Skeletal muscle satellite cell (primary cell): ENCODE results near the gene CTIF.

Experiments
- H3K27me3 ChIP-seq: 2 replicates; pipeline ENCODE4 v1.7.0; 2013; ENCODE audit warnings: low read length; ENCODE audit not compliant: control insufficient read depth, insufficient read depth
- H3K36me3 ChIP-seq: 2 replicates; pipeline ENCODE4 v1.7.0; 2013; ENCODE audit warnings: mild to moderate bottlenecking, control low read depth, low read length; ENCODE audit not compliant: insufficient read depth
- H3K4me1 ChIP-seq: 2 replicates; pipeline ENCODE4 v1.7.0; 2013; ENCODE audit warnings: low read length; ENCODE audit not compliant: control insufficient read depth, insufficient read depth
- H3K4me2 ChIP-seq: 2 replicates; pipeline ENCODE4 v1.7.0; 2013; ENCODE audit warnings: mild to moderate bottlenecking, low read length
- H3K4me3 ChIP-seq: 2 replicates; pipeline ENCODE4 v1.7.0; 2013; ENCODE audit warnings: low read length
- H3K9ac ChIP-seq: 2 replicates; pipeline ENCODE4 v1.7.0; 2013; ENCODE audit warnings: mild to moderate bottlenecking, low read depth, low read length, moderate library complexity
- H3K9me3 ChIP-seq: replicated peaks from 2 replicates; pipeline ENCODE4 v1.7.0; 2013; ENCODE audit warnings: mild to moderate bottlenecking, control low read depth, low read length

Gene CTIF

GRCh38 chr18:48889115-48889941, 350.5 kb downstream of the CTIF start:
- no peak overlapping the region for H3K4me3 ChIP-seq
- H3K4me2 ChIP-seq, result no peak overlapping the region
- H3K9me3 ChIP-seq, result no peaks in the 10 kb centered on the region
- no peaks in the 10 kb centered on the region for H3K36me3 ChIP-seq
- no peaks in the 10 kb centered on the region for H3K4me1 ChIP-seq
- no peaks in the 10 kb centered on the region for H3K27me3 ChIP-seq
- no peak overlapping the region for H3K9ac ChIP-seq

- Histone ChIP-seq H3K27me3 (no peaks in the 10 kb centered on the region), H3K36me3 (no peaks in the 10 kb centered on the region), H3K4me2 (no peak overlapping the region), H3K9ac (no peak overlapping the region), H3K4me3 (no peak overlapping the region), H3K4me1 (no peaks in the 10 kb centered on the region), H3K9me3 (no peaks in the 10 kb centered on the region)
These were observed 351.3 kb downstream of the CTIF start for GRCh38 chr18:48889981-48890762.

- H3K36me3 ChIP-seq, result no peaks in the 10 kb centered on the region
- H3K9me3 ChIP-seq, result no peaks in the 10 kb centered on the region
- no peak overlapping the region for H3K4me3 ChIP-seq
- no peak overlapping the region for H3K9ac ChIP-seq
- peaks cover 5% of the 10 kb centered on the region for H3K4me1 ChIP-seq
- H3K4me2 ChIP-seq, result no peak overlapping the region
- no peaks in the 10 kb centered on the region for H3K27me3 ChIP-seq
These were observed 352.9 kb downstream of the CTIF start for GRCh38 chr18:48891721-48892120.

GRCh38 chr18:48892146-48892855, 353.5 kb downstream of the CTIF start:
- H3K4me1 ChIP-seq, result peaks cover 9% of the 10 kb centered on the region
- H3K27me3 ChIP-seq, result no peaks in the 10 kb centered on the region
- no peak overlapping the region for H3K4me3 ChIP-seq
- H3K9me3 ChIP-seq, result no peaks in the 10 kb centered on the region
- H3K4me2 ChIP-seq, result no peak overlapping the region
- no peaks in the 10 kb centered on the region for H3K36me3 ChIP-seq
- H3K9ac ChIP-seq, result no peak overlapping the region

GRCh38 chr18:48893061-48893607, 354.3 kb downstream of the CTIF start:
- H3K4me2 ChIP-seq, result no peak overlapping the region
- H3K27me3 ChIP-seq, result no peaks in the 10 kb centered on the region
- no peaks in the 10 kb centered on the region for H3K36me3 ChIP-seq
- peaks cover 9% of the 10 kb centered on the region for H3K4me1 ChIP-seq
- no peak overlapping the region for H3K9ac ChIP-seq
- no peak overlapping the region for H3K4me3 ChIP-seq
- no peaks in the 10 kb centered on the region for H3K9me3 ChIP-seq

- H3K4me2 ChIP-seq, result no peak overlapping the region
- no peaks in the 10 kb centered on the region for H3K9me3 ChIP-seq
- peaks cover 9% of the 10 kb centered on the region for H3K4me1 ChIP-seq
- H3K4me3 ChIP-seq, result no peak overlapping the region
- no peak overlapping the region for H3K9ac ChIP-seq
- no peaks in the 10 kb centered on the region for H3K36me3 ChIP-seq
- H3K27me3 ChIP-seq, result no peaks in the 10 kb centered on the region
These were observed 355.1 kb downstream of the CTIF start for GRCh38 chr18:48893608-48894600.

- H3K27me3 ChIP-seq, result no peaks in the 10 kb centered on the region
- peaks cover 9% of the 10 kb centered on the region for H3K4me1 ChIP-seq
- H3K4me2 ChIP-seq, result no peak overlapping the region
- no peaks in the 10 kb centered on the region for H3K36me3 ChIP-seq
- no peak overlapping the region for H3K9ac ChIP-seq
- H3K9me3 ChIP-seq, result no peaks in the 10 kb centered on the region
- H3K4me3 ChIP-seq, result no peak overlapping the region
These were observed 356.0 kb downstream of the CTIF start for GRCh38 chr18:48894799-48895346.

- Histone ChIP-seq H3K9me3 (no peaks in the 10 kb centered on the region), H3K4me1 (peaks cover 12% of the 10 kb centered on the region), H3K27me3 (no peaks in the 10 kb centered on the region), H3K4me2 (no peak overlapping the region), H3K4me3 (no peak overlapping the region), H3K9ac (no peak overlapping the region), H3K36me3 (no peaks in the 10 kb centered on the region)
These were observed 357.6 kb downstream of the CTIF start for GRCh38 chr18:48896326-48896874.

GRCh38 chr18:48896875-48897511, 358.2 kb downstream of the CTIF start:
- Histone ChIP-seq H3K4me1 (peaks cover 18% of the 10 kb centered on the region), H3K4me2 (no peak overlapping the region), H3K9ac (no peak overlapping the region), H3K4me3 (no peak overlapping the region), H3K27me3 (no peaks in the 10 kb centered on the region), H3K36me3 (no peaks in the 10 kb centered on the region), H3K9me3 (no peaks in the 10 kb centered on the region)

GRCh38 chr18:48897531-48897930, 358.7 kb downstream of the CTIF start:
- no peaks in the 10 kb centered on the region for H3K27me3 ChIP-seq
- no peaks in the 10 kb centered on the region for H3K36me3 ChIP-seq
- H3K4me2 ChIP-seq, result no peak overlapping the region
- peaks cover 24% of the 10 kb centered on the region for H3K4me1 ChIP-seq
- no peaks in the 10 kb centered on the region for H3K9me3 ChIP-seq
- no peak overlapping the region for H3K9ac ChIP-seq
- H3K4me3 ChIP-seq, result no peak overlapping the region
